NCI-H82 treated with DMSO at 0.1 percent for 48 hours (cell line): ENCODE data around the gene RSPH6A.
"Not testable (repeated sequence)": the region's sequence is repeated elsewhere in the genome, so short reads cannot be mapped to it uniquely, and the experiment has no call there.

Source experiments
- DNase-seq: peaks from one replicate; lab custom pipeline; 2025; ENCODE audit not compliant: unreplicated experiment; lab: John Stamatoyannopoulos, UW

Gene RSPH6A

DNA sequence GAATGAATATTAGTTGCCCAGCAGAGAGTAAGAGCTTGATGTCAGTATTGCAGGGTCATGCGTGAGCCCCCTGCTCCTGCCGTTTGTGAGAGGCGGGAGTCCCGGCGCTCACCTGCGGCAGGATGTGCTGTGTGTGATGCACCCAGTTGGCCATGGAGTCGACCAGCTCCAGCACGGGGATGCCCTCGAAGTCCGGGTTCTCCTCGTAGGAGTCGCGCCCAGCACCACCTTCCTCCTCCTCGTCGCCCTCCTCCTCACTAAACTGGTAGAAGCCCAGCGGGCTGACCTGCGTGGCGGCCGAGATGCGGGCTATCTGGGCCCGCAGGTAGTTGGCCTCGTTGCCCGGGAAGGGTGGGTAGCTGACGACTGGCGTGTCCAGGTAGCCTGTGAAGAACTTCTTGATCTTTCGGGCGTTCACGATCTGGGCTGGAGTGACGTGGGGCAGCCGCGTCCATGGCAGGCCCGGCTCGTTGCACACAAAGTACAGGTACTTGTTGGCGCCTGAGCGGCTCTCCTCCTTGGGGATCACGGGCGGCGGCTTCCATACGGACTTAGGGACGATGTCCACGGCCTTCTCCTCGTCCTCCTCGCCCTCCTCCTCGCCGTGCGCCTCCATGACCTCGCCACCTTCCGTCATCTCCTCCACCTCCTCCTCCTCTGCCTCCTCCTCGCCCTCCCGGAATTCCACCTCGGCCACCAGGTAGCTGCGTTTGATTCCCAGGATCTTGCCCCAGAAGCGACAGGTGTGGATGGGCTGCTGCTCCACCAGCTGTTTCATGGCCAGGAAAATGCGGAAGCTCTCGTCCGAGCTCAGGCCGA is 10.8 kb downstream of the RSPH6A start:
- no peak for DNase-seq

DNA sequence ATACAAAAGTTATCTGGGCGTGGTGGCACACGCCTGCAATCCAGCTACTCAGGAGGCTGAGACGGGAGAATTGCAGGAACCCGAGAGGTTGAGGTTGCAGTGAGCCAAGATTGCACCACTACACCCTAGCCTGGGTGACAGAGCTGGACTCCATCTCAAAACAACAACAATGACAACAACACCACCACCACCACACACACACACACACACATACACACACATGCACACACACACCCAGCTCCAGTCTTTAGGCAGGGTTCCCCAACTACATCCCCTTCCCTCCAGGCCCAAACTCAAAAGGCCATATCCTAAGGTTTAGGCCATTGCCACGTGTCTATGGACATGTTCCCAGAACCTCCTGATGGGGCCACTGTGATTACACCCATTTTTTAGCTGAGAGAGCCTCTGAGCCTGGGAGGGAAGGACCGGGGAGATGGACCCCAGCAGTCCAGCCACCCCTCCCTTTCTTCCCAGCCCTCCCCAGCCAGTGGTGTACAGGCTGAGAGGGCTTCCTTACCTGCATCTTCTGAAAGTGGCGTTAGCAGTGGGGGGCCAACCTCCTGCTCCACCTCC is 13.4 kb downstream of the RSPH6A start:
- DNase-seq = no peak

DNA sequence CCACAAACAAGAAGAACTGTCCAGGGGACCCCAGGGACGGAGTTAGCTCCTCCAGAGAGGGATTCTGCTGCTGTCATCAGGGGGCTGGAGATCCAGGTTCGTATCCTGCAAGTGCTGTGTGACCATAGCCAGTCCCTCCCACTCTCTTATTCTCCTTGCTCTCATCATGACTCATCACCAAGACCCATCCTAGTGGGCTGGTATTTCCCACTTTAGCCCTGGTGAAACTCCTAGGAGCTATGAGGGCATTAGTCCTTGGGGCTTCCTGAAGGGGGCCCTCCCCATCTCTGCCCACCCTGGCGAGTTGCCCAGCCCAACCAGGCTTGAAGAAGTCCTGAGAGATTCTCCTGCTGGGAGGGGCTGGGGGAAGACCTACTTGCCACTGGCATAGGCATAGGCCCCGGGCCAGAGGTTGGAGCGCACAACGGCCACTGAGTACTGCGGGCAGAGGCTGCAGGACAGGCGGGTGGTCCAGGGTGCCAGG is 15.0 kb downstream of the RSPH6A start:
- DNase-seq = no peak

DNA sequence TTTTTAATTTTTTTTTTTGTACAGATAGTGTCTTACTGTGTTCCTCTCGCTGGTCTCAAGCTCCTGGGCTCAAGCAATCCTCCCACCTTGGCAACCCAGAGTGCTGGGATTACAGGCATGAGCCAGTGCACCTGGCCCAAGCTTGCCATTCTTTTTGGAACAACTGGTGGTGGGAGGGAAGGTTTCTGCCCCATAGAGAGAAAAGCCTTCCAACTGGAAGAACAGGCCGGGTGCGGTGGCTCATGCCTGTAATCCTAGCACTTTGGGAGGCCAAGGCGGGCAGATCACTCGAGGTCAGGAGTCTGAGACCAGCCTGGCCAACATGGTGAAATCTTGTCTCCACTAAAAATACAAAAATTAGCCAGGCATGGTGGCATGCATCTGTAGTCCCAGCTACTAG is 15.6 kb downstream of the RSPH6A start:
- DNase-seq = not testable (repeated sequence)

DNA sequence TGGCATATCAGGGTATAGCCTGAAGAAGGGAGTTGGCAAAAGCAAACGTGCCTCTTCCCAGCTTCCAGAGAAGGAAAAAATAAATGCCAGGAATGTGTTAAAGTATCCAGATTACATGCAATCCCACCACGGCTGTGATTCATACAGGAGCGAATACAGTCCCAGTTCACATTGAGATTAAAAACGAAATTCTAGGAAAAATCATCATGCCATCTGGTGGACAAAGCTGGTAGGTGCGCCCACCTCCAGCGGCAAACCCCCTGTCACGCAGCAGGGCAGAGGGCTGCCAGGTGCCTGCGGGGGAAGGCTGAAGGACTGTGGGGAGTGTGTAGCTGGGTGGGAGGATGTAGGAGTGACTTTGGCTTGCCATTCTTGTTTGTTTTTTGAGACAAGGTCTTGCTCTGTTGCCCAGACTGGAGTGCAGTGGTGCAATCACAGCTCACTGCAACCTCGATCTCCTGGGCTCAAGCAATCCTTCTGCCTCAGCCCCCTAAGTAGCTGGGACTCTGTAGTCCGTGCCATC is 16.1 kb downstream of the RSPH6A start:
- DNase-seq = peak; percentile 58

DNA sequence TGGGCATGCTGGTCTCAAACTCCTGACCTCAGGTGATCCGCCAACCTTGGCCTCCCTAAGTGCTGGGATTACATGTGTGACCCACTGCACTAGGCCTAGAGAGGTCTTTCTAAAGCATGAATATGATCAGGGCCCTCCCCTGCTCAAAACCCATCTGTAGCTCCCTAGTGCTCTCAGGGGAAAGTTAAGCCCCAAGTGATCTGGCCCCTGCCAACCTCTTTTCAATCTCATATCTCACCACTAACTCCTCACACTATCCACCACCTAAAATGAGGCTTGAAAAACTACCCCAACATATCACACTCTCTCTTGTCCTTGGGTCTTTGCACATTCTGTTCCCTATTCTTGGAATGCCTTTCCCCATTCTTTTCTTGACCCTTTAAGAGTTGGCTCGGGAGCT is 20.5 kb downstream of the RSPH6A start:
- no peak for DNase-seq

DNA sequence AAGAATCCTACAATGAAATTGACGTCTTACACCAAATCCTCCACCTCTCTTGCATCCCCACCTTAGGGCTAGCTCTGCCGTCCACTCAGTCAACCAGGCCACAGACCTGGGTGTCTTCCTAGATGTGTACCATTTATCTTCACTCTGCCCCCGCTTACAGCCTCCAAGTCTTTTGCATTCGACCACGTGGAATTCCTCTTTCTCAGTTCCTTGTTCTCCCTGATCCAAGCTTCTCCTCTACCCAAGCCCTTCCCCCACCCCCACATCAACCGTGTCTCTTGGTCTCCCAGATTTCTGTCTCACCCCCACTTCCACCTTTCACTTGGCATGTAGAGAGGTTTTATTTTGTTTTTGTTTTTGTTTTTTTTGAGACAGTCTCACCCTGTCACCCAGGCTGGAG is 21.2 kb downstream of the RSPH6A start:
- no peak for DNase-seq

DNA sequence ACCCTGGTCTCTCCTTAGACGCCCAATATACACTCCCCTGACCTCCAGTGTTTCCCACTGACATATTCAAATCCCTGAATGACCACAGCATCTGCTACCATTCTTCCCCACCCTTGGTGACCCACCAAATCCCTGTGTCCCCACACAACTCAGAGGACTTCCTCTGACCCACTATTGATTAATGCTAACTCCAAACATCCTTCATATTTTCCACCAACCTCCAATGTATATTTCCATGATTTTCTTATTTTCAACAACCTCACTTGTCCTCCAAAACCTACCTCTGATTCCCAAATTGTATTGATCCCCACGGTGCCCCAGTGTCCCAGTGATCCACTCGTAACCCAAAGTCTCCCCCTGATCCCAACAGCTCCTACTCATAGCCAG is 21.9 kb downstream of the RSPH6A start:
- no peak for DNase-seq

DNA sequence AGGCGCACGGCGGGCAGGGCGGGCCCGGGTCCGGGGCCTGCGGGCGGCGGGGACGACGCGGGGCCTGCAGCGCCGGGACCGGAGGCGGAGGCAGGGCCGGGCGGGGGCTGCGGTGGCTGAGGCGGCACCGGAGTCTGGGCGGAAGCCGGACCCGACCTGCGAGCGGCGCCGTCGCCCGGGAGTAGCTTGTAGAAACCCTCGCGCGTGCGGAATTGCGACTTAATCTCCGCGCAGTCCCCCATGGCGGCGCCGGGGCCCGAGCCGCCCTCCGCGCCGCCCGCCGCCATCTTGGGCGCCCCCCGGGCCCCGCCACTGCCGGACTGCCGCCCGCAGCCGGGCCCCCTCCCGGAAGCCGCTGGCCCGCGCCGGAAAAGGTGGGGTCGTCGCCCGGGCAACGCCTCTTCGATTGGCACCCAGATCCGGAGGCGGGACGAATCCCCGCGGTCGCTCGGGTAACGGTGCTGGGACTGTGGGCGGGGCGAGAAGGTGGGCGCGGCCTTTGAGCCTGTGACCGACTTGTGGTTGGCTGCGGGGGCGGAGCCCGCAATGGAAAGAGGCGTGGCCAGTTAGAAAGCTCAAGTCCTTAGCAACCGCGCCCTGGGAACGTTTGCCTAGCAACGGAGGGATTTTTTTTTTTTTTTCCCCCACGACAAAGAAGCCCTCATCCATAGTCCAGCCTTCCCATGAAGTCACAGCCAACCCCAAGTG is 22.5 kb downstream of the RSPH6A start, which contains the start of gene DMWD:
Gene DMWD (minus strand): TSS at position 376 of the 708 bp plus-strand sequence. CDS start 89 bp downstream, at position 287.
- DNase-seq = peak; percentile 95

DNA sequence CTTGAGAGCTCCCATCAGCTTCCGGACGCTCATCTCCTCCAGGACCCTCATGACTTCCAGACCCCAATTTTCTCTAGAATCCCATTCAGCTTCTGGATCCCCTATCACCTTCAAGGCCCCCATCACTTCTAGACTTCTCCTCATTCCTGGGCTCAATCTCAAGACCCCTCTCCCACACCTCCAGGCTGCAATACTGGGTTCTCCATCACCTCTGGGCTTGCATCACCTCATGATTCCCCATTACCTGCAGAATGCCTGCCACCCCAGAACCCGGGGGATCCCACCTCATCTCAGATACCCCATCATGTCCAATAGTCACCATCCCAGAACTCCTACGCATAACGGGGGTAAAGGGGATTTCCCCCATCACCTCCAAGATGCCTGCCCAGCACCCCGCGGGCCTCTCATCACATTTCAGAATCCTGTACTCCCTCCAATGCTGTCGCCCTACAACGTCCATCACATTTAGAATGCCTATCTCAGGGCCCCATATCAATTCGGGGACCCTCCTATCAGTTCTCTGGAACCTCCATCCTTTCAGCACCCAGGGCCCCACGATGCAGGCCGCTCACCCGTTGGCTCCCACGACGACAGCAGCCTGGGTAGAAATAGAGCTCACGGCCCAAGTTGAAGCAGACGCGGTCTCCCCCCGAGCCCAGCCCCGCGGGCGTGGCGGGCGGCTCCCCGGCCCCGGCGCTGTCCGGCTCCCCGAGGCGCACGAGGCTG is 23.2 kb downstream of the RSPH6A start:
- DNase-seq = no peak

DNA sequence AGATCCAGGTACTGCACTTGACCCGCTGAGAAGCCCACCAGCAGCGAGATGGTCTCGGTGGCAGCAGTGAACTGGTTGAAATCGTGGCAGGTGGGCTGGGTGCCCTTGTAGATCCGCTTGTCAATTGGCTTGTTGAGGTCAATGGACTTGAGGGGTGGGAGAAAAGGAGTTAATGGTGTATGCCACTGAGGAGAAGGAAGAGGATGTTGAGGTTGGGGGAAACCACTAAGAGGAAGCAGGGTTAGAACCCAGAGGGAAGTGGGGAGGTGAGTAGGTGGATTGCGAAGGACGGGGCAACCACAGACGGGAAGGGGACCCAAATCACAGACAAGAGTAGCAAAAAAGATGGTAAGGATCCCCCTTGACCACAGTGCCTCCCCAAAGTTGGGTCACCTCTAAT is 24.2 kb downstream of the RSPH6A start:
- no peak for DNase-seq

DNA sequence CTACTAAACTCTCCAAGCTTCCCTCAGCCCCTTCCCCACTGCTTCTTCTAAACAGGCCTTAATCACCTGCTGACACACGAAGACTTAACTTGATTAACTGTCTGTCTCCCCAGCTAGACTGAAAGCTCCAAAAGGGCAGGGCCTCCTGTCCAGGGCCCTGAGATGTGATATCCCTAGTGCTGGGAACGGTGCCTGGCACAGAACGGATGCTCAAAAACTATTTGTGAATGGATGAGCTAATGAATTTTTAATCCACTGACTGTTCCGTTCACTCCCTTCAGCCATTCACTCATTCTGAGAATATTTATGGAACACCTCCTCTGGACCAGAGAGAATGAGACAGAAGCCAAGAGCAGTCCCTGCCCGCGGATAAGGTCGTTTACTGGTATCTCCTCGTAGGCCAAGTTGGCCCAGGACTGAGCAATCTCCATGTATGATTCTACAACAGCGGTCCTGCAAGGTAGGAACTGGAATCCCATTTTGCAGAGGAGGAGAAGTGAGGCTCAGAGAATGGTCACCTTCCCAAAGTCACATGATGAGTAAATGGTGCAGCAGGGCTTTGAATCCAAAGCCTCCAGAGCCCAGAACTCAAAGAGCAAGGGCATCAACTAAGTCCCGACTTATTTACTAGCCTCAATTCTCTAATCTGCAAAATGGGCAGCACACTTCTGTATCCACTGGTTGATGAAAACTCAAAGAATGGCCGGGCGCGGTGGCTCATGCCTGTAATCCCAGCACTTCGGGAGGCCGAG is 25.9 kb downstream of the RSPH6A start:
- no peak for DNase-seq

DNA sequence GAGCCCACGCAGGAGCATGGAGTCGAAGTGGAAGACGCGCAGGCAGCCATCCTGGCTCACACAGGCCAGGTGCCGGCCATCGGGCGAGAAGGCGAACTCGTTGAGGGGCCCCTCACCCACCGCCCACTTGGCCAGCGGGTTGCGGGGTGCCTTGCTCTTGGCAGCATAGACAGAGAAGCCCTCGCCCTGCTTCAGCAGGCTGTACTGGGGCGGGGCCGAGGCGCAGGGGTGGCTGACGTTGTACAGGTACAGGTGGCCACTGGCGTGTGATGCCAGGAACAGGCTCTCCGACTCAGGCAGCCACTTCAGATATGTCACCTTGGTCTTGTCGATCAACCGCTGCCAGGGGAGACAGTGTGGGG is 28.6 kb downstream of the RSPH6A start:
- no peak for DNase-seq

DNA sequence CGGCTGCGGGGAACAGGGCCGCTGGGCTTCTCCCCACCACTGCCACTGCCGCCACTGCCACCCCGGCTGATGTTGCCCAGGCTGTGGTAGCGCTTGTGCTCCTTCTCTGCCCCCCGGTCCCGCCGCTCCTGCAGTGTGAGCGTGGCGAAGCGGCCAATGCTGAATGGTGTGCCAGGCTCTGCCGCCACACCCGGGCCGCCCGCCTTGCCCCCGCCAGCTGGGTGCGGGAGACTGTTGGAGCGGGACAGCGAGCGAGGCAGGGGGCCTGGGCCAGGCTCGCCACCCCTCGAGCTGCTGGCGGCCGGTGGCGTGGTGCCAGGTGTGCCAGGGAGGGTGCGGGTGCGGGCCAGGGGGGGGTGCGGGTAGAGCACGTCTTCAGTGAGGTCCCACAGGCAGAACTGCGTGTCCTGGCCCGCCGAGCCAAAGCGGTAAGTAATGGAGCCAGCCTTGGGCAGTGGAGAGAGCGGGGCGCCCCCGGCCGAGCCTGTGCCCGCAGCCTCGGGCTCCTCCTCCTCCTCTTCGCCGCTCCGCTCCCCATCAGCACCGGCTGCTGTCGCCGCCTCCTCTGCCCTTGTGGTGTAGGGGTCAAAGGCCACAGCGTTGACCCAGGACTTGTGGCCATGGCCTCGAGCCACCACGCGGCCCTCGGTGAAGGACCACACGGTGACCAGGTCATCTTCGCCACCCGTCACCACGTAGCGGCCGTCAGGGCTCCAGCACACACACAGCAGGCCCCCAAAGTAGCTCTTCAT is 29.2 kb downstream of the RSPH6A start:
- DNase-seq = no peak

DNA sequence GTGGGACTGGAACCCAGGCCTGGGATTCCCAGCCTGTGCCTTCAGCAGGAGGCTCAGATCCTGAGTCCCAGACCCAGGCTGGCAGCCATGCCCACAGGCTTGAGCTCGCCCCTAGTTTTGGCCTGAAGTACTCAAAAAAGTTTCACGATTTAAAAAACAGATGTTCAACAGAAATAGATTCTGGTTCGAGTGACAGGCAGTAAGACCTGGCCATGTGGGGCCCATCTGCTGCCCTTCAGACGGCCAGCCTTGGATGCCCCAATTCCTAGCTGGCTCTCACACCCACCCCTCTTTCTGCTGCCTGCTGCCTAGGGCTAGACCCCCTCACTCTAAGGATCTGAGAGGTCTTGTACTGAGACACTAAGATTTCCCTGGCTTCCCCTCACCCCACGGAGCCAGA is 30.0 kb downstream of the RSPH6A start:
- DNase-seq = no peak

DNA sequence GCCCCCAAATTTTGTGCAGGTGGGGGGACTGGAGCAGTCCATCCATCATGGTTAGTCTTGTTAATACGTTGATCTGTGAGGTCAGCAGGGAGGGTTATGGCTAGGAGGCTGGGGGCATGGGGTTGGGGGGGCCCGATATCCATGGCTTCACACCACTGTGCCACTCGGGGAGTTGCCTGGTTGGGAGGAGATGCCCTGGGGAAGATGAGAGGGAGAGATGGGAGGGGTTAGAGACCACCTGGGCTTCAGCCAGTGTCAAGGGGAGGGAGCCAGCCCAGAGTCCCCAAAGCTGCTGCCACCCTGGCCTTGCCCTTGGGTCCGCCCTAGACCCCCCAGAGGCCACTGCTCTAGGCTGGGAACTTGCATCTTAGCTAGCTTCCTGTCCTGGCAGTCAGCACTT is 31.0 kb downstream of the RSPH6A start:
- DNase-seq = no peak

DNA sequence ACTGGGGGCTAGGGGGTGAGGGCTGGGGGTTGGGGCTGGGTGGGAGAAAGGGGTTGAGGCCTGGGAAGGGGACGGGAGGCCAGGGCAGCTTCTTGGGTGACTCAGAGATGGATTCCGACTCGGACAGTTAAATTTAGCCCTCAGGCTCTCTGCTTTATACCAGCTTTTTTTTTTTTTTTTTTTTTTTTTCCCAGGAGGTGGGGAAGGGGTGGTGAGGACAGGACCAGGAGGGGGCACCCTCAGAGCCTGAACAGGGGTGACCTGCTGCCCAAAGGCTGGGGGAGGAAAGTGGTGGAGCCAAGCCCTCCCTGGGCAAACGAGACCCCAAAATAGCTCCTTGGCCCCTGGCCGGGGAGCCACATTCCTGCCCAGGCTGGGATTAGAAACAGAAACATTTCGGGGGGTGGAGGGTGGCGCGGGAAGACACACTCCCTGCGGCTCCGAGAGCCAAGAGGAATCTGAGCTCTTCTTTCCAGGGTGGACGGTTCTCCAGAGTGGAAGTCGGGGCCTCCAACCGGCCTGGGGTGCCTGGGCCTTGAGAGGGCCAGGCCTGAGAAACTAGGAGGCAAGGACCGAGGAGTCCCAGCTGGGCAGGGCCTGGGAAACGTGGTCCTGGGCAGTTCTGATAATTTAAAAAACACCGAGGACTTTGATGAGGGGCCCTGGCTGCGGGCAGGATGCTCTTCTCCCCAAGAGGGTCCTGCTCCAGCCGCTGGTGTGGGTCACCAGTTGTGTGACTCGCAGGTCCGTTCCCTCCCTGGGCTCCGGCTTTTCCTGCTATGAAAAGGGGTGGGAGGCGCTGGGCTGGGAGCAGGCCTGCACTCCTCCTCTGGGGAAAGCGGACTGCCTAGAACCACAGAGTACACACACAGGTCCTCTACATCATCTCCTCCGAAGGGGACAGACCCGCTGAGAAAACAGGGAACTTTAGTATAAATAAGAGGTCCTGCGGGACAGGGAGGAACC is 32.0 kb downstream of the RSPH6A start:
- DNase-seq = no peak

DNA sequence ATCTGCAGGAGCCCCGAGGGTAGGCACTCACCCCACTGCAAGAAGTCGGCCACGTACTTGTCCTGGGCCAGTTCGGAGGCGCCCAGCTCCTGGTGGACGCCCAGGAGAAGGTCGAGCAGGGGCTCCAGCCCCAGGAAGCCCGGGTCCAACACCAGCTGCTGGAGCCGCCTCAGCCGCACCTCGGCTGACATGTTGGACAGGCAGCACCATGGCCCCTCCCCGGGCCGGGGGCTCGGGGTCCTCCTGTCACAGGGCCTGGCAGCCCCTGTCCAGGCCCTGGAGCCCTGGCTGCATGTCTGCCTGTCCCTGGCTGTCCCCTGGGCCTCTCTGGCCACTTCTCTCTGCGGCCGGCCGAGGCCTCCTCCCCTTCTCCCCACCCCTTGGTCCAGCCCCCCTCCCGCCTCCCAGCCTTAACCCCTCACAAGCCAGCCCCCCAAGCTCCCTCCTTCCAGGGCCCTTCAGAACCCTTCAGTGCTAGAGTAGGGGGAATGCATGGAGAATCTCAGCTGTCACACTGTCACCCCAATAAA is 32.9 kb downstream of the RSPH6A start, which contains the start of gene DMPK:
Gene DMPK (minus strand): TSS at position 329 of the 530 bp plus-strand sequence. CDS start 138 bp downstream, at position 191.
- no peak for DNase-seq
